Panc1 (cell line): ENCODE data around the gene KRT16. TPM values are rescaled to one million over a fixed set of nuclear protein-coding genes. Genes with fewer than 3 reads are reported as not detected.
A peak's percentile ranks its signal among the peaks of the same experiment; 100 is the strongest.

ENCODE experiments used
- ATAC-seq: fragments of 200-7000 bp; cut with Tn5 transposase; 2 replicates; pipeline ENCODE4 v1.9.1; 2020; ENCODE audit warnings: mild to moderate bottlenecking, moderate library complexity
- BruUV-seq: library from RNA; stranded (reverse); fragments of 400-500 nt; replicated peaks from 2 replicates; lab custom pipeline; 2021; lab: Mats Ljungman, UMichigan
- CTCF ChIA-PET: fragments of 300-600 bp; sonication (Branson Sonifier 250); formaldehyde crosslinking; loops from one replicate; lab custom pipeline; 2022; ENCODE audit warnings: antibody characterized with exemption; lab: Charles Lee
- POLR2A ChIA-PET: fragments of 300-600 bp; sonication (Branson Sonifier 250); formaldehyde crosslinking; loops from one replicate; lab custom pipeline; 2022; ENCODE audit warnings: antibody characterized with exemption; lab: Charles Lee
- DNase-seq: peaks from one replicate; pipeline ENCODE4 v3.0.0-alpha.2; 2010; ENCODE audit warnings: low read depth, low spot score
- H3K27ac ChIP-seq: 2 replicates; pipeline ENCODE4 v1.5.1; 2011; ENCODE audit warnings: mild to moderate bottlenecking, low read length, inconsistent platforms
- H3K27me3 ChIP-seq: fragments of 200-500 bp; sonication (Bioruptor generic); 2 replicates; pipeline ENCODE4 v1.6.0; 2014; ENCODE audit warnings: low read length, inconsistent platforms; ENCODE audit not compliant: control insufficient read depth, insufficient read depth
- H3K36me3 ChIP-seq: fragments of 200-500 bp; sonication (Bioruptor generic); 2 replicates; pipeline ENCODE4 v1.5.1; 2014; ENCODE audit warnings: inconsistent platforms, mild to moderate bottlenecking, low read length, moderate library complexity; ENCODE audit not compliant: control insufficient read depth, insufficient read depth
- H3K4me1 ChIP-seq: 2 replicates; pipeline ENCODE4 v1.5.1; 2011; ENCODE audit warnings: inconsistent platforms, mild to moderate bottlenecking, low read length, moderate library complexity; ENCODE audit not compliant: control insufficient read depth, insufficient read depth
- H3K4me3 ChIP-seq, 2 experiments: 2 replicates each; pipeline ENCODE4 v1.5.1; 2011 to 2012; ENCODE audit warnings: low read depth in 2 of 2, low read length in 2 of 2, mild to moderate bottlenecking in 2 of 2, inconsistent platforms in 1 of 2, moderate library complexity in 1 of 2
- H3K9me3 ChIP-seq: fragments of 200-500 bp; sonication (Bioruptor generic); 2 replicates; pipeline ENCODE4 v1.5.1; 2014; ENCODE audit warnings: low read depth, mild to moderate bottlenecking, inconsistent platforms, low read length, moderate library complexity; ENCODE audit not compliant: control insufficient read depth, insufficient read depth
- CTCF ChIP-seq: fragments of 450-650 bp; IDR thresholded peaks from 2 replicates; pipeline ENCODE4 v1.5.1; 2017; ENCODE audit warnings: mild to moderate bottlenecking
- POLR2AphosphoS5 ChIP-seq: IDR thresholded peaks from 2 replicates; pipeline ENCODE4 v1.6.1; 2012; ENCODE audit warnings: mild to moderate bottlenecking, low read depth, low read length, moderate library complexity
- REST ChIP-seq, 2 experiments: IDR thresholded peaks; 2 replicates each; pipeline ENCODE4 v1.6.1; 2011 to 2012; ENCODE audit warnings: low read depth in 2 of 2, control low read depth in 1 of 2, low read length in 1 of 2, mild to moderate bottlenecking in 1 of 2, moderate library complexity in 1 of 2; ENCODE audit not compliant: insufficient read depth in 1 of 2
- SIN3A ChIP-seq: IDR thresholded peaks from 2 replicates; pipeline ENCODE4 v1.6.1; 2012; ENCODE audit warnings: low read depth, mild to moderate bottlenecking, low read length, moderate library complexity, borderline replicate concordance; ENCODE audit not compliant: insufficient read depth
- TCF7L2 ChIP-seq: IDR thresholded peaks from 2 replicates; pipeline ENCODE4 v1.6.1; 2011; ENCODE audit warnings: mild to moderate bottlenecking, low read depth, low read length, inconsistent platforms
- in situ Hi-C: cut with HindIII; loops from 2 replicates; pipeline ENCODE4 v1.10.0; 2016; ENCODE audit warnings: low sequenced_read_pairs, low pct_unique_long_range_greater_than_20kb
- intact Hi-C: fragments of 100-400 bp; cut with micrococcal nuclease; formaldehyde crosslinking; loops from one replicate; pipeline ENCODE4 v1.10.0; 2022; ENCODE audit not compliant: unreplicated experiment
- total RNA-seq: library from RNA; stranded (reverse); gene quantifications from one replicate; pipeline ENCODE4 v1.2.1, GENCODE V29; 2021; ENCODE audit not compliant: unreplicated experiment

Gene KRT16
- total RNA-seq, 1 experiment from 2014 or later: 1.6 TPM

GRCh38 chr17:41647038-41647813, 34.7 kb upstream of the KRT16 start:
- TF ChIP-seq POLR2AphosphoS5 (no peak), CTCF (no peak), REST (IDR thresholded peaks at IDR 0.05; ENCODE audit: insufficient read depth in 1 of 2, low read depth in 2 of 2, low read length in 1 of 2) (no peak), SIN3A (no peak), TCF7L2 (no peak)
- DNase-seq (no peak), ATAC-seq (peak; percentile 5; the same call in 1 of the 2 replicates)
- in situ Hi-C loops (loop anchor here (25.0 kb wide), 1 partner anchor 110 kb away; the partner anchor contains the start of gene KRT19), intact Hi-C loops (loop anchor here (5.0 kb wide), 1 partner anchor 55 kb away; no protein-coding TSS in a partner anchor)
- no TSS peak for BruUV-seq
- Histone ChIP-seq H3K4me1 (peaks cover 20% of the 10 kb centered on the region), H3K27me3 (no peaks in the 10 kb centered on the region), H3K4me3 (no peak overlapping the region), H3K36me3 (no peaks in the 10 kb centered on the region), H3K9me3 (no peaks in the 10 kb centered on the region), H3K27ac (peak overlapping the region; percentile 49)
- ChIA-PET CTCF (interaction anchor here (1.3 to 5.9 kb wide), 5 partner anchors 16 to 97 kb away, joined by 3 to 106 read pairs (median 23); no protein-coding TSS in a partner anchor), POLR2A (no interaction called here)

GRCh38 chr17:41642252-41643156, 29.9 kb upstream of the KRT16 start:
- H3K4me3 ChIP-seq: no peak overlapping the region
- CTCF ChIA-PET: interaction anchor here (0.7 kb wide), 1 partner anchor 94 kb away, joined by 5 read pairs; no protein-coding TSS in a partner anchor
- TF ChIP-seq TCF7L2 (no peak), POLR2AphosphoS5 (no peak), REST (IDR thresholded peaks at IDR 0.05; ENCODE audit: insufficient read depth in 1 of 2, low read depth in 2 of 2, low read length in 1 of 2) (no peak), SIN3A (no peak), CTCF (no peak)
- BruUV-seq: no TSS peak
- H3K27ac ChIP-seq: no peak overlapping the region
- intact Hi-C loops: no loop called here
- DNase-seq: no peak
- peaks cover 8% of the 10 kb centered on the region for H3K4me1 ChIP-seq
- H3K36me3 ChIP-seq: no peaks in the 10 kb centered on the region
- POLR2A ChIA-PET: interaction anchor here (0.8 kb wide), 1 partner anchor 46 kb away, joined by 3 read pairs; the partner anchor contains the start of gene EIF1
- in situ Hi-C loops: loop anchor here (25.0 kb wide), 1 partner anchor 105 kb away; the partner anchor contains the start of gene KRT19
- H3K27me3 ChIP-seq: no peaks in the 10 kb centered on the region
- ATAC-seq: no peak
- H3K9me3 ChIP-seq: no peaks in the 10 kb centered on the region
